ENCODE results near the gene PTPRN2. TPM values are rescaled to one million over a fixed set of nuclear protein-coding genes. Genes with fewer than 3 reads are reported as not detected.
A peak's percentile ranks its signal among the peaks of the same experiment; 100 is the strongest.

Gene PTPRN2
- total and polyA plus RNA-seq, 7 donors = 3.2 to 7.1 (median 5.5) TPM

- no peaks in the 10 kb centered on the region for H3K36me3 ChIP-seq
- intact Hi-C loops (cut with DNase I) = no loop called here
- no peaks in the 10 kb centered on the region for H3K9me3 ChIP-seq
- 68 to 77% methylated on average over 16 of the region's 16 CpGs for WGBS, 2 donors
- H3K27me3 ChIP-seq = no peaks in the 10 kb centered on the region
- peaks cover 0 to 13% (median 11%) of the 10 kb centered on the region in 4 donors for H3K4me1 ChIP-seq
- no peak overlapping the region for H3K27ac ChIP-seq
- no peak for DNase-seq
- no peak overlapping the region for H3K4me3 ChIP-seq
- TF ChIP-seq, protein P1, sequence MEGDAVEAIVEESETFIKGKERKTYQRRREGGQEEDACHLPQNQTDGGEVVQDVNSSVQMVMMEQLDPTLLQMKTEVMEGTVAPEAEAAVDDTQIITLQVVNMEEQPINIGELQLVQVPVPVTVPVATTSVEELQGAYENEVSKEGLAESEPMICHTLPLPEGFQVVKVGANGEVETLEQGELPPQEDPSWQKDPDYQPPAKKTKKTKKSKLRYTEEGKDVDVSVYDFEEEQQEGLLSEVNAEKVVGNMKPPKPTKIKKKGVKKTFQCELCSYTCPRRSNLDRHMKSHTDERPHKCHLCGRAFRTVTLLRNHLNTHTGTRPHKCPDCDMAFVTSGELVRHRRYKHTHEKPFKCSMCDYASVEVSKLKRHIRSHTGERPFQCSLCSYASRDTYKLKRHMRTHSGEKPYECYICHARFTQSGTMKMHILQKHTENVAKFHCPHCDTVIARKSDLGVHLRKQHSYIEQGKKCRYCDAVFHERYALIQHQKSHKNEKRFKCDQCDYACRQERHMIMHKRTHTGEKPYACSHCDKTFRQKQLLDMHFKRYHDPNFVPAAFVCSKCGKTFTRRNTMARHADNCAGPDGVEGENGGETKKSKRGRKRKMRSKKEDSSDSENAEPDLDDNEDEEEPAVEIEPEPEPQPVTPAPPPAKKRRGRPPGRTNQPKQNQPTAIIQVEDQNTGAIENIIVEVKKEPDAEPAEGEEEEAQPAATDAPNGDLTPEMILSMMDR (IDR thresholded peaks at IDR 0.05) = no peak
- TF ChIP-seq POLR2AphosphoS5 (IDR thresholded peaks at IDR 0.05) (no peak), EP300 (IDR thresholded peaks at IDR 0.05) (no peak), POLR2A (IDR thresholded peaks at IDR 0.05) (no peak)
Measured at GRCh38 chr7:158017111-158018097, 570.2 kb downstream of the PTPRN2 start.

DNA sequence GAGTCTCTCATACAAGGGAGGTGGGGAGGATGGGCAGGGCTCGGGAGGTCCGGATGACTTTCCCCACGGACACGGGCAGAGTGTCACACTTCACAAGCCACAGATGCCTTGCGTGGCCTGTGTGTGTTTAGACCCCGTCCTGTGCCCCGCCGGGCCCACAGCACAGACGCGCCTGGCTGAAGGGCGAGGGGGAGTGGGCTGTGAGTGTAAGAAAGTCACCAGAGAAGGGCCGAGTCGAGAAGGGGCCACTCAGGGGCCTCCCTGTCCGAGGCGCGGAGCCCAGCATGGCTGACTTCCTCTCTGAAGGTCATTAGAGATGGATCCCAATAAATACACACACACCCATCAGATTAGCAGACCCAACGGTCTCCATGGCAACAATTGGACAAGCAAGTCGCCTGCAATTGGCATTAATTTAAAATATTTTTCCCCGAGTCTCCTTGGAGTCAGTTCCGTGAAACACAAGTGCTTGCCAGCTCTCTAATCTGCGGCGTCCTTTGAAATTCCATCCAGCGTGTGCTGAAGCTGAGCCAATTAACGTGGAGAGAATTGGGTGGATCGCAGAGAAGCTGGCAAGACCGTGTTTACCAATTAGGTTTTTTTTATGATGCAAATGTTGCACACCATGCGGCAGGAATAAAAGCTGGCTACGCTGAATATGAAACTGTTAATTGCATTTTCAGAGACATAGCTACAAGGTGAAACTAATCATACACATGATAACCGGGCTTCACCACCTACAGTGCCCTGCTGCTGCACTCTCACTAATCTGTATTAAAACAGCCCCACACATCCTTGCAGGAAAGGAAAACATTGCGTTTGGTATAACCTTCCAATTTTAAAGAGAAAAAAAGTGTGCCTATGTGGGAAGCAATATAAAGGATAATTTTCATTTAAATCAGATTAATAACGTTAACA lies 571.2 kb downstream of the PTPRN2 start:
- DNase-seq = no peak
- Histone ChIP-seq H3K4me3 (peak overlapping the region in 3 of 4 donors; percentile 3 to 32 (median 29)), H3K4me1 (peaks cover 0 to 13% (median 11%) of the 10 kb centered on the region in 4 donors), H3K36me3 (no peaks in the 10 kb centered on the region), H3K27me3 (no peaks in the 10 kb centered on the region), H3K9me3 (no peaks in the 10 kb centered on the region), H3K27ac (no peak overlapping the region)
- intact Hi-C loops (cut with DNase I) = no loop called here
- WGBS, 2 donors = 35 to 53% methylated on average over 31 of the region's 31 CpGs
- TF ChIP-seq POLR2AphosphoS5 (IDR thresholded peaks at IDR 0.05) (no peak), EP300 (IDR thresholded peaks at IDR 0.05) (no peak), POLR2A (IDR thresholded peaks at IDR 0.05) (no peak)
- TF ChIP-seq, protein P1 (IDR thresholded peaks at IDR 0.05) = no peak

GRCh38 chr7:158015403-158016179 lies 572.0 kb downstream of the PTPRN2 start:
- no peak for DNase-seq
- no peak for TF ChIP-seq EP300 (IDR thresholded peaks at IDR 0.05)
- intact Hi-C loops (cut with DNase I) = no loop called here
- Histone ChIP-seq H3K27me3 (no peaks in the 10 kb centered on the region), H3K9me3 (no peaks in the 10 kb centered on the region), H3K4me3 (peak overlapping the region in 3 of 4 donors; percentile 3 to 32 (median 29)), H3K4me1 (peaks cover 0 to 13% (median 11%) of the 10 kb centered on the region in 4 donors), H3K27ac (no peak overlapping the region), H3K36me3 (no peaks in the 10 kb centered on the region)
- WGBS, 2 donors = 17 to 45% methylated on average over 21 of the region's 21 CpGs

- no peak for DNase-seq
- 18 to 59% methylated on average over 3 of the region's 3 CpGs for WGBS, 2 donors
- Histone ChIP-seq H3K36me3 (no peaks in the 10 kb centered on the region), H3K27ac (no peak overlapping the region), H3K4me3 (no peak overlapping the region), H3K9me3 (no peaks in the 10 kb centered on the region), H3K4me1 (peaks cover 0 to 13% (median 11%) of the 10 kb centered on the region in 4 donors), H3K27me3 (peaks cover 0 to under 1% (median 0%) of the 10 kb centered on the region in 3 donors)
- TF ChIP-seq POLR2A (IDR thresholded peaks at IDR 0.05) (no peak), EP300 (IDR thresholded peaks at IDR 0.05) (no peak), POLR2AphosphoS5 (IDR thresholded peaks at IDR 0.05) (no peak)
- TF ChIP-seq, protein P1 (IDR thresholded peaks at IDR 0.05) = no peak
- intact Hi-C loops (cut with DNase I) = no loop called here
Measured at GRCh38 chr7:158014976-158015375, 572.6 kb downstream of the PTPRN2 start.

Measured in sigmoid colon (tissue), 7 donors.